Measurements from ENCODE around the gene MTERF4. TPM values are rescaled to one million over a fixed set of nuclear protein-coding genes. Genes with fewer than 3 reads are reported as not detected.

Gene MTERF4
- total RNA-seq, 1 donor from 2014 or later: 42.2 TPM

- no peaks in the 10 kb centered on the region for H3K4me1 ChIP-seq
- H3K4me2 ChIP-seq: peak overlapping the region; percentile 69
- no peak overlapping the region for H3K27ac ChIP-seq
- H3K27me3 ChIP-seq: no peaks in the 10 kb centered on the region
- H3K9ac ChIP-seq: no peak overlapping the region
- Mint-ChIP-seq H3K4me1 (no peaks in the 10 kb centered on the region), H3K9me3 (no peaks in the 10 kb centered on the region), H3K36me3 (no peaks in the 10 kb centered on the region), H3K27me3 (ENCODE audit: insufficient read depth, low read depth) (peaks cover 4% of the 10 kb centered on the region), H3K27ac (no peak overlapping the region), H3K4me3 (no peak overlapping the region)
- no peaks in the 10 kb centered on the region for H3K9me3 ChIP-seq (ENCODE audit: low read depth)
- no peaks in the 10 kb centered on the region for H3K79me2 ChIP-seq (ENCODE audit: low read depth)
- no peak overlapping the region for H2AFZ ChIP-seq (replicated peaks)
- H4K20me1 ChIP-seq (ENCODE audit: low read depth): peaks cover 15% of the 10 kb centered on the region
- TF ChIP-seq EZH2 (IDR thresholded peaks at IDR 0.05) (no peak), EZH2phosphoT487 (IDR thresholded peaks at IDR 0.05) (no peak)
- TF ChIP-seq, protein P1, sequence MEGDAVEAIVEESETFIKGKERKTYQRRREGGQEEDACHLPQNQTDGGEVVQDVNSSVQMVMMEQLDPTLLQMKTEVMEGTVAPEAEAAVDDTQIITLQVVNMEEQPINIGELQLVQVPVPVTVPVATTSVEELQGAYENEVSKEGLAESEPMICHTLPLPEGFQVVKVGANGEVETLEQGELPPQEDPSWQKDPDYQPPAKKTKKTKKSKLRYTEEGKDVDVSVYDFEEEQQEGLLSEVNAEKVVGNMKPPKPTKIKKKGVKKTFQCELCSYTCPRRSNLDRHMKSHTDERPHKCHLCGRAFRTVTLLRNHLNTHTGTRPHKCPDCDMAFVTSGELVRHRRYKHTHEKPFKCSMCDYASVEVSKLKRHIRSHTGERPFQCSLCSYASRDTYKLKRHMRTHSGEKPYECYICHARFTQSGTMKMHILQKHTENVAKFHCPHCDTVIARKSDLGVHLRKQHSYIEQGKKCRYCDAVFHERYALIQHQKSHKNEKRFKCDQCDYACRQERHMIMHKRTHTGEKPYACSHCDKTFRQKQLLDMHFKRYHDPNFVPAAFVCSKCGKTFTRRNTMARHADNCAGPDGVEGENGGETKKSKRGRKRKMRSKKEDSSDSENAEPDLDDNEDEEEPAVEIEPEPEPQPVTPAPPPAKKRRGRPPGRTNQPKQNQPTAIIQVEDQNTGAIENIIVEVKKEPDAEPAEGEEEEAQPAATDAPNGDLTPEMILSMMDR (IDR thresholded peaks at IDR 0.05): no peak
- H3F3A ChIP-seq (ENCODE audit: low read depth): no peaks in the 10 kb centered on the region
- H3K36me3 ChIP-seq: no peaks in the 10 kb centered on the region
- no peak for DNase-seq (ENCODE audit: low spot score)
- no peak overlapping the region for H3K4me3 ChIP-seq
Measured at GRCh38 chr2:241064008-241064801, 37.9 kb downstream of the MTERF4 start.

DNA sequence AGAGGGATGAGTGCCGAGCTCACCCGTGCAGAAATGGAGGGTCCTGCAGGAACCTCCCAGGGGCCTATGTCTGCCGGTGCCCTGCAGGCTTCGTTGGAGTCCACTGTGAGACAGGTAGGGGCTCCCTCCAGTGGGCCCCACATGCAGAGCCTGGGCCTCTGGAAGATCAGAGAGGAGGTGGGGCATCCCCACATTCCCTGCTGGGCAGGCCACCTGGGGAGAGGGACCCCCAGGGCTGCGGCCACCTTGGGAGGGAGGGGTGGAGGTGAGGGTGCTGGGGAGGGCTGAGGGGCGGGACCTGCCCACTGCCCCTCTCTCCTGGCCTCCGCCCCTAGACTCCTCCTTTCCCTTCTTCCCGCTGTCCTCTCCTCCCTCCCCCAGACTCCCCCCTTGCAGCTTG, 38.5 kb downstream of the MTERF4 start:
- Histone ChIP-seq H3K4me1 (no peaks in the 10 kb centered on the region), H3K4me2 (peak overlapping the region; percentile 69), H4K20me1 (ENCODE audit: low read depth) (peaks cover 15% of the 10 kb centered on the region), H3K27me3 (no peaks in the 10 kb centered on the region), H3K4me3 (no peak overlapping the region), H3K9ac (no peak overlapping the region), H3K27ac (no peak overlapping the region), H2AFZ (replicated peaks) (no peak overlapping the region), H3K79me2 (ENCODE audit: low read depth) (no peaks in the 10 kb centered on the region), H3K36me3 (no peaks in the 10 kb centered on the region), H3K9me3 (ENCODE audit: low read depth) (no peaks in the 10 kb centered on the region), H3F3A (ENCODE audit: low read depth) (no peaks in the 10 kb centered on the region)
- H3K4me1 Mint-ChIP-seq: no peaks in the 10 kb centered on the region
- no peak for TF ChIP-seq EZH2 (IDR thresholded peaks at IDR 0.05)
- TF ChIP-seq, protein P1 (IDR thresholded peaks at IDR 0.05): no peak
- TF ChIP-seq EZH2phosphoT487 (IDR thresholded peaks at IDR 0.05): no peak
- DNase-seq (ENCODE audit: low spot score): no peak
- no peak overlapping the region for H3K4me3 Mint-ChIP-seq
- H3K36me3 Mint-ChIP-seq: no peaks in the 10 kb centered on the region
- H3K27me3 Mint-ChIP-seq (ENCODE audit: insufficient read depth, low read depth): peaks cover 4% of the 10 kb centered on the region
- no peaks in the 10 kb centered on the region for H3K9me3 Mint-ChIP-seq
- no peak overlapping the region for H3K27ac Mint-ChIP-seq

GRCh38 chr2:241063093-241063551, 39.0 kb downstream of the MTERF4 start:
- H3K79me2 ChIP-seq (ENCODE audit: low read depth): no peaks in the 10 kb centered on the region
- no peak overlapping the region for H3K9ac ChIP-seq
- H3K27ac ChIP-seq: no peak overlapping the region
- TF ChIP-seq EZH2 (IDR thresholded peaks at IDR 0.05): no peak
- no peak for TF ChIP-seq EZH2phosphoT487 (IDR thresholded peaks at IDR 0.05)
- TF ChIP-seq, protein P1 (IDR thresholded peaks at IDR 0.05): no peak
- no peak overlapping the region for H3K4me3 Mint-ChIP-seq
- no peak overlapping the region for H3K27ac Mint-ChIP-seq
- H2AFZ ChIP-seq (replicated peaks): no peak overlapping the region
- H3K4me3 ChIP-seq: no peak overlapping the region
- no peaks in the 10 kb centered on the region for H3K9me3 ChIP-seq (ENCODE audit: low read depth)
- no peaks in the 10 kb centered on the region for H3K27me3 ChIP-seq
- H3K27me3 Mint-ChIP-seq (ENCODE audit: insufficient read depth, low read depth): peaks cover 4% of the 10 kb centered on the region
- no peaks in the 10 kb centered on the region for H3K4me1 Mint-ChIP-seq
- no peaks in the 10 kb centered on the region for H3K36me3 Mint-ChIP-seq
- no peaks in the 10 kb centered on the region for H3K9me3 Mint-ChIP-seq
- DNase-seq (ENCODE audit: low spot score): no peak
- peaks cover 15% of the 10 kb centered on the region for H4K20me1 ChIP-seq (ENCODE audit: low read depth)
- no peaks in the 10 kb centered on the region for H3F3A ChIP-seq (ENCODE audit: low read depth)
- no peak overlapping the region for H3K4me2 ChIP-seq
- H3K4me1 ChIP-seq: no peaks in the 10 kb centered on the region
- no peaks in the 10 kb centered on the region for H3K36me3 ChIP-seq

Measured in neural progenitor cell (in vitro differentiated cells).